ENCODE measurements around the gene SNX25.
"Not testable (repeated sequence)": the region's sequence is repeated elsewhere in the genome, so short reads cannot be mapped to it uniquely, and the experiment has no call there.

The SNX25 gene

DNA sequence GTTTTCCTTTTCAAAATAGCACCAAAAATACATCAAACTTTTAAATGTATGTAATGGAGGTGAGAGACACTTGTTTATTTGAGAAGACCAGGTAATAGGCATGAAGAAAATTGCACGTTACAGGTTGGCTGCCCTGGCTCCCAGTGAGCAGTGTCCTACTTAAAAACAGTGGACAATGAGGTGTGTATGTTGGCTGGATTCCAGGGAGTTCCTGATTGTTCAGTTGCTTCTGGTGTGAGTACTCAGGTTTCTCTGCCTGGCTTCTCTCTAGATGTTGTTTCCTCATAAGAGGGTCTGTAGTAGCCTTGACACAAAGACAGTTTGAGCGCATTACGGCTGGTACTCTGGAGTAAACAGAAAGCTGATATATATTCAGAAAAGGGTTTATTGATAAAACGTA, 29.4 kb downstream of the SNX25 start:
- TF ChIP-seq EZH2phosphoT487 (IDR thresholded peaks at IDR 0.05; ENCODE audit: borderline replicate concordance, low read length), result no peak
- TF ChIP-seq, protein P1, sequence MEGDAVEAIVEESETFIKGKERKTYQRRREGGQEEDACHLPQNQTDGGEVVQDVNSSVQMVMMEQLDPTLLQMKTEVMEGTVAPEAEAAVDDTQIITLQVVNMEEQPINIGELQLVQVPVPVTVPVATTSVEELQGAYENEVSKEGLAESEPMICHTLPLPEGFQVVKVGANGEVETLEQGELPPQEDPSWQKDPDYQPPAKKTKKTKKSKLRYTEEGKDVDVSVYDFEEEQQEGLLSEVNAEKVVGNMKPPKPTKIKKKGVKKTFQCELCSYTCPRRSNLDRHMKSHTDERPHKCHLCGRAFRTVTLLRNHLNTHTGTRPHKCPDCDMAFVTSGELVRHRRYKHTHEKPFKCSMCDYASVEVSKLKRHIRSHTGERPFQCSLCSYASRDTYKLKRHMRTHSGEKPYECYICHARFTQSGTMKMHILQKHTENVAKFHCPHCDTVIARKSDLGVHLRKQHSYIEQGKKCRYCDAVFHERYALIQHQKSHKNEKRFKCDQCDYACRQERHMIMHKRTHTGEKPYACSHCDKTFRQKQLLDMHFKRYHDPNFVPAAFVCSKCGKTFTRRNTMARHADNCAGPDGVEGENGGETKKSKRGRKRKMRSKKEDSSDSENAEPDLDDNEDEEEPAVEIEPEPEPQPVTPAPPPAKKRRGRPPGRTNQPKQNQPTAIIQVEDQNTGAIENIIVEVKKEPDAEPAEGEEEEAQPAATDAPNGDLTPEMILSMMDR (IDR thresholded peaks at IDR 0.05; ENCODE audit: low read depth, low read length, poor library complexity, severe bottlenecking), result no peak
- no peaks in the 10 kb centered on the region for H3K9me3 ChIP-seq (ENCODE audit: control insufficient read depth, insufficient read depth, low read length)
- no peaks in the 10 kb centered on the region for H3K4me1 ChIP-seq (ENCODE audit: control insufficient read depth, low read length)
- H3K4me2 ChIP-seq (ENCODE audit: low read length), result no peak overlapping the region
- no peaks in the 10 kb centered on the region for H3F3A ChIP-seq (ENCODE audit: control insufficient read depth, insufficient read depth)
- no peaks in the 10 kb centered on the region for H3K9me2 ChIP-seq (replicated peaks; ENCODE audit: control insufficient read depth, low read length)
- H3K4me3 ChIP-seq (ENCODE audit: low read length), result no peak overlapping the region
- H3K79me2 ChIP-seq (ENCODE audit: control insufficient read depth, low read length), result peaks cover 75% of the 10 kb centered on the region
- H3K27me3 ChIP-seq (ENCODE audit: control insufficient read depth, low read length), result no peaks in the 10 kb centered on the region
- H3K36me3 ChIP-seq (ENCODE audit: control insufficient read depth, low read length), result peaks cover 19% of the 10 kb centered on the region
- H4K20me1 ChIP-seq (ENCODE audit: control insufficient read depth, insufficient read depth, low read depth, low read length), result peaks cover 8% of the 10 kb centered on the region; the same call in 1 of the 2 replicates
- no peak overlapping the region for H3K27ac ChIP-seq (ENCODE audit: low read depth, low read length)

DNA sequence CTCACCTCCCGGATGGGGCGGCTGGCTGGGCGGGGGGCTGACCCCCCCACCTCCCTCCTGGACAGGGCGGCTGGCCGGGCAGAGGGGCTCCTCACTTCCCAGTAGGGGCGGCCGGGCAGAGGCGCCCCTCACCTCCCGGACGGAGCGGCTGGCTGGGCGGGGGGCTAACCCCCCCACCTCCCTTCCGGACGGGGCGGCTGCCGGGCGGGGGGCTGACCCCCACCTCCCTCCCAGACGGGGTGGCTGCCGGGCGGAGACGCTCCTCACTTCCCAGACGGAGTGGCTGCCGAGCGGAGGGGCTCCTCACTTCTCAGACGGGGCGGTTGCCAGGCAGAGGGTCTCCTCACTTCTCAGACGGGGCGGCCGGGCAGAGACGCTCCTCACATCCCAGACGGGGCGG, 31.1 kb downstream of the SNX25 start:
- H3K9me3 ChIP-seq (ENCODE audit: control insufficient read depth, insufficient read depth, low read length); H3K27me3 ChIP-seq (ENCODE audit: control insufficient read depth, low read length); H3K27ac ChIP-seq (ENCODE audit: low read depth, low read length); H4K20me1 ChIP-seq (ENCODE audit: control insufficient read depth, insufficient read depth, low read depth, low read length); H3K4me2 ChIP-seq (ENCODE audit: low read length); H3K9me2 ChIP-seq (replicated peaks; ENCODE audit: control insufficient read depth, low read length); H3K4me1 ChIP-seq (ENCODE audit: control insufficient read depth, low read length); H3F3A ChIP-seq (ENCODE audit: control insufficient read depth, insufficient read depth); H3K4me3 ChIP-seq (ENCODE audit: low read length): not testable (repeated sequence)
- Histone ChIP-seq H3K36me3 (ENCODE audit: control insufficient read depth, low read length) (peaks cover 11% of the 10 kb centered on the region), H3K79me2 (ENCODE audit: control insufficient read depth, low read length) (peaks cover 78% of the 10 kb centered on the region)

DNA sequence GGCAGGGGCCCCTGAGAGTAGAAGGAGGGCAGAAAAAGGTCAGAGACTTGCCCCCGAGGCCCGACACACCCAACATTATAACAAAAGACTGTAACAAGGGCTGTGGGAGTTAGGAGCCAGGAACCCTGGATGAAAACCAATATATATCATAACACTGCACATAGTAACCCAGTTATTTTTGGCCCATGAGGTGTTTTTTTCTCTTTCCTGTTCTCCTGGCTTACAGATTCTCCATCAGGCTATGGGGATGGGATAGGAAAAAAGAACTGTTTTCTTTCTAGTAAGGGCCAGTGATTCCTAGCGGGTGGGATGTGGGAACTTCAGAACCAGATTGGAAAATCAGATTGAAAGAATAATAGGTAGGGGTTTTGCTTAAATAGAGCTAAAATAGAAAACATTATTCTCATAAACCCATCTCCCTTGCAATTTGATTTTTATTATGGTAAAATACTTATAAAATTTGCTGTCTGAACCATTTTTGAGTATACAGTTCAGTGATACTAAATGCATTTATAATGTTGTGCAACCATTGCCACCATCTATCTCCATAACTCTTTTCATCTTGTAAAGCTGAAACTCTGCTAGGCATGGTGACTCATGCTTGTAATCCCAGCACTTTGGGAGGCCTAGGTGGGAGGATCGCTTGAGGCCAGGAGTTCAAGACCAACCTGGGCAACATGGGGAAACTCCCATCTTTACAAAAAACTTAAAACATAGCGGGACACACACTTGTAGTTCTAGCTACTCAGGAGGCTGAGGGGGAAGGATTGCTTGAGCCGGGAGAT, 33.5 kb downstream of the SNX25 start:
- no peak overlapping the region for H3K4me3 ChIP-seq (ENCODE audit: low read length)
- no peaks in the 10 kb centered on the region for H3K9me2 ChIP-seq (replicated peaks; ENCODE audit: control insufficient read depth, low read length)
- H3K9me3 ChIP-seq (ENCODE audit: control insufficient read depth, insufficient read depth, low read length), result no peaks in the 10 kb centered on the region
- no peaks in the 10 kb centered on the region for H3K27me3 ChIP-seq (ENCODE audit: control insufficient read depth, low read length)
- peaks cover 79% of the 10 kb centered on the region for H3K79me2 ChIP-seq (ENCODE audit: control insufficient read depth, low read length)
- H3F3A ChIP-seq (ENCODE audit: control insufficient read depth, insufficient read depth), result no peaks in the 10 kb centered on the region
- no peak overlapping the region for H3K4me2 ChIP-seq (ENCODE audit: low read length)
- H4K20me1 ChIP-seq (ENCODE audit: control insufficient read depth, insufficient read depth, low read depth, low read length), result peaks cover 8% of the 10 kb centered on the region; the same call in 1 of the 2 replicates
- H3K27ac ChIP-seq (ENCODE audit: low read depth, low read length), result no peak overlapping the region
- 0 out of 2 replicates have a peak, but pooled peaks cover 3% of the 10 kb centered on the region for H3K4me1 ChIP-seq (ENCODE audit: control insufficient read depth, low read length)
- no peak for TF ChIP-seq EZH2phosphoT487 (IDR thresholded peaks at IDR 0.05; ENCODE audit: borderline replicate concordance, low read length)
- TF ChIP-seq, protein P1 (IDR thresholded peaks at IDR 0.05; ENCODE audit: low read depth, low read length, poor library complexity, severe bottlenecking), result no peak
- H3K36me3 ChIP-seq (ENCODE audit: control insufficient read depth, low read length), result peaks cover 17% of the 10 kb centered on the region

DNA sequence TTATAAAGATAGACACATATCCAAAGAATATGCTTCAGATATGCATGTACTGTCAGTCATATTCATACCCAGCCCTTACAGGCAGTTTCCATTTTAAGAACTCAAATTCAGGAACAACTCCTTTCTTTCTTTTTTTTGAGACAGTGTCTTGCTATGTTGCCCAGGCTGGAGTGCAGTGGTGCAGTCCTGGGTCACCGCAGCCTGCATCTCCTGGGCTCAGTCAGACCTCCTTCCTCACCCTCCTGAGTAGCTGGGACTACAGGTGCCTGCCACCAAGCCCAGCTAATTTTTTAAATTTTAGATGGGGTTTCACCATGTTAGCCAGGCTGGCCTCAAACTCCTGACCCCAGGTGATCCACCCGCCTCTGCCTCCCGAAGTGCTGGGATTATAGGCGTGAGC, 34.5 kb downstream of the SNX25 start:
- Histone ChIP-seq H3K79me2 (ENCODE audit: control insufficient read depth, low read length) (peaks cover 73% of the 10 kb centered on the region), H3K9me2 (replicated peaks; ENCODE audit: control insufficient read depth, low read length) (no peaks in the 10 kb centered on the region), H3F3A (ENCODE audit: control insufficient read depth, insufficient read depth) (no peaks in the 10 kb centered on the region), H3K4me3 (ENCODE audit: low read length) (no peak overlapping the region), H3K27me3 (ENCODE audit: control insufficient read depth, low read length) (no peaks in the 10 kb centered on the region), H3K27ac (ENCODE audit: low read depth, low read length) (no peak overlapping the region), H4K20me1 (ENCODE audit: control insufficient read depth, insufficient read depth, low read depth, low read length) (peaks cover 1% of the 10 kb centered on the region; the same call in 1 of the 2 replicates), H3K4me2 (ENCODE audit: low read length) (no peak overlapping the region), H3K36me3 (ENCODE audit: control insufficient read depth, low read length) (peaks cover 20% of the 10 kb centered on the region), H3K4me1 (ENCODE audit: control insufficient read depth, low read length) (0 out of 2 replicates have a peak, but pooled peaks cover 3% of the 10 kb centered on the region), H3K9me3 (ENCODE audit: control insufficient read depth, insufficient read depth, low read length) (no peaks in the 10 kb centered on the region)
- no peak for TF ChIP-seq EZH2phosphoT487 (IDR thresholded peaks at IDR 0.05; ENCODE audit: borderline replicate concordance, low read length)
- TF ChIP-seq, protein P1 (IDR thresholded peaks at IDR 0.05; ENCODE audit: low read depth, low read length, poor library complexity, severe bottlenecking), result no peak
